Measurements from ENCODE around the gene SPOCD1. TPM values are rescaled to one million over a fixed set of nuclear protein-coding genes. Genes with fewer than 3 reads are reported as not detected.
"Not testable (repeated sequence)": the region's sequence is repeated elsewhere in the genome, so short reads cannot be mapped to it uniquely, and the experiment has no call there.

Gene SPOCD1
- total RNA-seq, 2 experiments from 2014 or later: 0.79 to 0.91 TPM

DNA sequence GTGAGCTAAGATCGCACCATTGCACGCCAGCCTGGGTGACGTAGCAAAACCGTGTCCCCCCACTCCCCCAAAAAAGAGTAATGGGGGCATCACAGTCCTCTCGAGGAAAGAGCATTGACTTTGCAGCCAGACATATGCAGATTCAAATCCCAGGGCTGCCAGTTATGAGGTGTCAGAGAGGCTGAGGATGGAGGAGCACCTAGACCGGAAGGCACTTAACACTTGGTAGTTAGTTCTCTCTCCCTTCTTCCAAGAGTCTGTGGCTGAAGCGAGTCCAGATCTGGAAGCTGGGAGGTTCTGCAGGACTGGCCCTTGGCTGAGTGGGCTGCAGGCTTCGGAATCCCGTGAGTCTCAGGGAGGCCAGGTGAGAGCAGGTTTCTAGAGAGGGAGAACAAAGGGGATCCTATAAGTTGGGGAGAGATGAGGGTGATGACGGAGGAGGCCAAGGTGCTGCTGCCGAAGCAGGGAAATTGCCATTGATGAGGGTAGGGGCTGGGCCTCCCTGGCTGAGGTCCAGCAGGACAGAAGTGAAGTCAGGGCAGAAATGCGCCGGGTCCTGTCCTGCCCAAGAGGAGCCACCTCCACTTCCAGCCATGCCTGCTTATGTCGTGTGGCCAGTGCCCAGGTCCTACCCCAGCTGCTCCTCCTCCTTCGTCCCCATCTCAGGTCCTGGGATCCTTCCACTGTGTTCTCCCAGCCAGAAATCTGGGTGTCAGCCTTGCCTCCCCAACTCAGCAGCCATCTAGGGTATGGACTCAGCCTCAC is 13.3 kb upstream of the SPOCD1 start:
- no peak for DNase-seq
- H3K27ac Mint-ChIP-seq: no peak overlapping the region
- H3K27me3 Mint-ChIP-seq: no peaks in the 10 kb centered on the region
- intact Hi-C loops (cut with DNase I, micrococcal nuclease): loop anchor here in 1 of 2 experiments (5.0 kb wide), 2 partner anchors 83 to 108 kb away; partner anchors contain the start of gene PTP4A2
- H3K4me3 Mint-ChIP-seq: no peak overlapping the region
- no peak for ATAC-seq
- H3K36me3 Mint-ChIP-seq (ENCODE audit: low read depth): no peaks in the 10 kb centered on the region
- no peaks in the 10 kb centered on the region for H3K9me3 Mint-ChIP-seq (ENCODE audit: low read depth)
- ChIA-PET CTCF (interaction anchor here (0.8 kb wide), 1 partner anchor 135 kb away, joined by 6 read pairs; no protein-coding TSS in a partner anchor), POLR2A (no interaction called here)
- H3K4me1 Mint-ChIP-seq: peaks cover 22% of the 10 kb centered on the region

GRCh38 chr1:31828341-31828740 is 12.5 kb upstream of the SPOCD1 start:
- no peaks in the 10 kb centered on the region for H3K36me3 Mint-ChIP-seq (ENCODE audit: low read depth)
- H3K4me3 Mint-ChIP-seq: no peak overlapping the region
- H3K27me3 Mint-ChIP-seq: no peaks in the 10 kb centered on the region
- POLR2A ChIA-PET: no interaction called here
- intact Hi-C loops (cut with DNase I, micrococcal nuclease): loop anchor here in 1 of 2 experiments (5.0 kb wide), 2 partner anchors 84 to 109 kb away; partner anchors contain the start of gene PTP4A2
- DNase-seq (no peak), ATAC-seq (no peak)
- CTCF ChIA-PET: no interaction called here
- no peaks in the 10 kb centered on the region for H3K9me3 Mint-ChIP-seq (ENCODE audit: low read depth)
- peak overlapping the region; percentile 69 for H3K27ac Mint-ChIP-seq
- peaks cover 22% of the 10 kb centered on the region for H3K4me1 Mint-ChIP-seq

- H3K27ac Mint-ChIP-seq: no peak overlapping the region
- ATAC-seq: no peak
- ChIA-PET POLR2A (no interaction called here), CTCF (interaction anchor here (0.5 to 2.4 kb wide), 4 partner anchors 14 to 351 kb away, joined by 3 to 9 read pairs (median 4); no protein-coding TSS in a partner anchor)
- intact Hi-C loops (cut with DNase I, micrococcal nuclease): no loop called here
- H3K4me1 Mint-ChIP-seq: peaks cover 22% of the 10 kb centered on the region
- no peak overlapping the region for H3K4me3 Mint-ChIP-seq
- H3K36me3 Mint-ChIP-seq (ENCODE audit: low read depth): no peaks in the 10 kb centered on the region
- no peaks in the 10 kb centered on the region for H3K27me3 Mint-ChIP-seq
- DNase-seq: no peak
- H3K9me3 Mint-ChIP-seq (ENCODE audit: low read depth): no peaks in the 10 kb centered on the region
These were observed 8.0 kb upstream of the SPOCD1 start for GRCh38 chr1:31823780-31824179.

DNA sequence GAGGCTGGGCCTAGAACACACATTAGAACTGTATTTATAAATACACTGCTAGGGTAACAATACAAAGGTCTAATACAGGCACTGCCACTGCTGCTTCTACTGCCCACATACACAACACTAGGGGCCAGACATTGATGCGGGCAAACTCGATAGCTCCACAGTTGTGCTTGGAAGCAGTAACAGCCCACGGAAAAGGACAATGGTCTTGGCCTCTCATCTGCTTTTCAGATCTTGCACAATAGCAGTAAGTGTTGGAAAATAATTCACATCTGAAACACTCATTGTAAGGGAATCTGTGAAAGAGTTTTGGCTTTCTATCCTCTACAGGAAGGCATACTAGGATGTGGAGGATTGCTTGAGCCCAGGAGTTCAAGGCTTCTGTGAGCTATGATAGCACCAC is 6.9 kb upstream of the SPOCD1 start:
- POLR2A ChIA-PET: no interaction called here
- Mint-ChIP-seq H3K4me3 (no peak overlapping the region), H3K9me3 (ENCODE audit: low read depth) (no peaks in the 10 kb centered on the region), H3K27me3 (no peaks in the 10 kb centered on the region), H3K27ac (no peak overlapping the region), H3K36me3 (ENCODE audit: low read depth) (no peaks in the 10 kb centered on the region), H3K4me1 (peaks cover 14% of the 10 kb centered on the region)
- CTCF ChIA-PET: interaction anchor here (2.4 kb wide), 1 partner anchor 15 kb away, joined by 9 read pairs; no protein-coding TSS in a partner anchor
- ATAC-seq: no peak
- intact Hi-C loops (cut with DNase I, micrococcal nuclease): no loop called here
- no peak for DNase-seq

DNA sequence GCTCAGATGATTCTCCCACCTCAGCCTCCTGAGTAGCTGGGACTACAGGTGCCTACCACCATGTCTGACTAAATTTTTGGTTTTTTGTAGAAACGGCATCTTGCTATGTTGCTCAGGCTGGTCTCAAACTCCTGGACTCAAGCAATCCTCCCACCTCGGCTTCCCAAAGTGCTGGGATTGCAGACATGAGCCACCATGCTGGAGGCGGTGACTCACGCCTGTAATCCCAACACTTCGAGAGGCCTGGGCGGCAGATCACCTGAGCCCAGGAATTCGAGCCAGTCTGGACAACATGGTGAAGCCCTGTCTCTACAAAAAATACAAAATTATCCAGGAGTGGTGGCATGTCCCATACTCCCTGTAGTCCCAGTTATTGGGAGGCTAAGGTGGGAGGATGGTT is 4.4 kb upstream of the SPOCD1 start:
- H3K27ac Mint-ChIP-seq; H3K9me3 Mint-ChIP-seq (ENCODE audit: low read depth); CTCF ChIA-PET; intact Hi-C loops (cut with DNase I, micrococcal nuclease); H3K36me3 Mint-ChIP-seq (ENCODE audit: low read depth); ATAC-seq; H3K4me1 Mint-ChIP-seq; H3K27me3 Mint-ChIP-seq; H3K4me3 Mint-ChIP-seq; DNase-seq: not testable (repeated sequence)
- POLR2A ChIA-PET: interaction anchor here (0.6 kb wide), 1 partner anchor 139 kb away, joined by 8 read pairs; no protein-coding TSS in a partner anchor

GRCh38 chr1:31818206-31818605 is 2.4 kb upstream of the SPOCD1 start:
- Mint-ChIP-seq H3K36me3 (ENCODE audit: low read depth) (no peaks in the 10 kb centered on the region), H3K27ac (no peak overlapping the region), H3K9me3 (ENCODE audit: low read depth) (no peaks in the 10 kb centered on the region), H3K4me1 (peaks cover 6% of the 10 kb centered on the region), H3K4me3 (no peak overlapping the region), H3K27me3 (no peaks in the 10 kb centered on the region)
- DNase-seq (no peak), ATAC-seq (no peak)
- CTCF ChIA-PET: interaction anchor here (0.9 to 1.0 kb wide), 3 partner anchors 20 to 245 kb away, joined by 3 read pairs; no protein-coding TSS in a partner anchor
- intact Hi-C loops (cut with DNase I, micrococcal nuclease): loop anchor here in 1 of 2 experiments (5.0 kb wide), 1 partner anchor 254 kb away; the partner anchor contains the start of gene TMEM39B
- POLR2A ChIA-PET: interaction anchor here (0.6 kb wide), 1 partner anchor 132 kb away, joined by 4 read pairs; no protein-coding TSS in a partner anchor

- not testable (repeated sequence) for H3K36me3 Mint-ChIP-seq (ENCODE audit: low read depth); H3K9me3 Mint-ChIP-seq (ENCODE audit: low read depth); H3K4me3 Mint-ChIP-seq; H3K27ac Mint-ChIP-seq; H3K27me3 Mint-ChIP-seq; H3K4me1 Mint-ChIP-seq; ATAC-seq; DNase-seq
- CTCF ChIA-PET: interaction anchor here (0.9 to 8.0 kb wide), 10 partner anchors 10 to 166 kb away, joined by 3 to 86 read pairs (median 4); no protein-coding TSS in a partner anchor
- POLR2A ChIA-PET: interaction anchor here (0.6 to 0.7 kb wide), 2 partner anchors 47 to 113 kb away, joined by 3 to 4 read pairs; no protein-coding TSS in a partner anchor
- intact Hi-C loops (cut with DNase I, micrococcal nuclease): loop anchor here (1.0 to 5.0 kb wide), 7 partner anchors 72 to 255 kb away; partner anchors contain the start of genes PTP4A2 (in 1 of the 2) and TMEM39B (in 1 of the 2)
These were observed 1.1 kb upstream of the SPOCD1 start for GRCh38 chr1:31816947-31817346.

GRCh38 chr1:31816501-31816900 is 679 bp upstream of the SPOCD1 start:
- not testable (repeated sequence) for H3K4me3 Mint-ChIP-seq; H3K27me3 Mint-ChIP-seq; ATAC-seq; H3K4me1 Mint-ChIP-seq; H3K9me3 Mint-ChIP-seq (ENCODE audit: low read depth); H3K36me3 Mint-ChIP-seq (ENCODE audit: low read depth); H3K27ac Mint-ChIP-seq; DNase-seq
- ChIA-PET CTCF (interaction anchor here (0.6 to 8.0 kb wide), 13 partner anchors 10 to 490 kb away, joined by 3 to 86 read pairs (median 4); no protein-coding TSS in a partner anchor), POLR2A (interaction anchor here (0.6 to 0.7 kb wide), 2 partner anchors 47 to 113 kb away, joined by 3 to 4 read pairs; no protein-coding TSS in a partner anchor)
- intact Hi-C loops (cut with DNase I, micrococcal nuclease): loop anchor here (1.0 to 5.0 kb wide), 7 partner anchors 73 to 256 kb away; partner anchors contain the start of genes PTP4A2 (in 1 of the 2) and TMEM39B (in 1 of the 2)

- DNase-seq (no peak), ATAC-seq (no peak)
- CTCF ChIA-PET: interaction anchor here (0.5 to 8.0 kb wide), 20 partner anchors 9 to 1119 kb away, joined by 3 to 86 read pairs (median 3); no protein-coding TSS in a partner anchor
- H3K36me3 Mint-ChIP-seq (ENCODE audit: low read depth): no peaks in the 10 kb centered on the region
- POLR2A ChIA-PET: interaction anchor here (0.5 kb wide), 1 partner anchor 120 kb away, joined by 3 read pairs; no protein-coding TSS in a partner anchor
- H3K9me3 Mint-ChIP-seq (ENCODE audit: low read depth): no peaks in the 10 kb centered on the region
- H3K27me3 Mint-ChIP-seq: no peaks in the 10 kb centered on the region
- intact Hi-C loops (cut with DNase I, micrococcal nuclease): loop anchor here in 1 of 2 experiments (5.0 kb wide), 1 partner anchor 257 kb away; the partner anchor contains the start of gene TMEM39B
- no peak overlapping the region for H3K27ac Mint-ChIP-seq
- peaks cover 9% of the 10 kb centered on the region for H3K4me1 Mint-ChIP-seq
- no peak overlapping the region for H3K4me3 Mint-ChIP-seq
These were observed 546 bp downstream of the SPOCD1 start for GRCh38 chr1:31815307-31815645.

DNA sequence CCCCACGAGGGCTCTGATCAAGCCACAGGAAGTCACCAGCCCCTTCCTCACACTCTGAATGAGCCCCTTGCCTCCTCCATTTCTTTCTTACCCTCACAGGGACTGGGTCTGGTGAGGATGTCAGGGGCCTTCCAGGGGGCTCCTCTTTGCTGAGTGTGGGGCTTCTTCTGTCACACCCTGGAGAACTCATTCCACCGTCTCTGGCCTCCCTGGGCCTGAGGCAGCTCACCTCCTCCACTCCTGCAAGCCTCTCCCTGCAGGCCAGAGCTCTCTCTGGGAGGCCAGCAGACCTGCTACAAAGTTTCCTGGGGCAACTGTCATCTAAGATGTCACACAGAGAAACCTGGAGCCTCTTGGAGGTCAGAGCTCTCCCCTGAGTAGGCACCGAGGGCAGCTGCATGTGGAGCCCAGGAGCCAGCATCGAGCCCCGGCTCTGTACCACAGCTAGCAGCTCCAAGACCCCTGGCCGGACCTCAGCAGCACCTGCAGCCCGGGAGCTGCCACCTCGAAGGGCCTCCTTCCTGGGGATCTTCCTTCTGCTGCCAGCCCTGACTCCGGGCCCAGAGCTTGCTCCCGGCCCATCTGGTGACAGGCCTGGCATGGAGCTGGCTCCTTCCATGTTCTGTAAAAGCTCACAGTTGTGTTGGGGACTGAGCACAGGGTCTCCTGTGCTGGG is 1.1 kb downstream of the SPOCD1 start:
- ATAC-seq (no peak), DNase-seq (no peak)
- intact Hi-C loops (cut with DNase I, micrococcal nuclease): loop anchor here in 1 of 2 experiments (5.0 kb wide), 1 partner anchor 258 kb away; the partner anchor contains the start of gene TMEM39B
- H3K4me3 Mint-ChIP-seq: no peak overlapping the region
- no peaks in the 10 kb centered on the region for H3K36me3 Mint-ChIP-seq (ENCODE audit: low read depth)
- no peaks in the 10 kb centered on the region for H3K9me3 Mint-ChIP-seq (ENCODE audit: low read depth)
- H3K27me3 Mint-ChIP-seq: no peaks in the 10 kb centered on the region
- peaks cover 9% of the 10 kb centered on the region for H3K4me1 Mint-ChIP-seq
- ChIA-PET CTCF (interaction anchor here (1.0 to 8.0 kb wide), 10 partner anchors 12 to 190 kb away, joined by 3 to 86 read pairs (median 4); no protein-coding TSS in a partner anchor), POLR2A (interaction anchor here (0.5 to 1.1 kb wide), 3 partner anchors 121 to 252 kb away, joined by 3 read pairs; no protein-coding TSS in a partner anchor)
- no peak overlapping the region for H3K27ac Mint-ChIP-seq
